HEK293 (cell line): ENCODE measurements around the gene TPM4.
A peak's percentile ranks its signal among the peaks of the same experiment; 100 is the strongest.
"Not testable (repeated sequence)": the region's sequence is repeated elsewhere in the genome, so short reads cannot be mapped to it uniquely, and the experiment has no call there.

ENCODE experiments used
- CTCF ChIA-PET: fragments of 350-600 bp; formaldehyde crosslinking; extraction: SDS; loops from one replicate; lab custom pipeline; 2021; ENCODE audit warnings: antibody characterized with exemption; lab: Yijun Ruan, JAX
- POLR2A ChIA-PET: fragments of 300-600 bp; formaldehyde crosslinking; extraction: SDS; loops from one replicate; lab custom pipeline; 2020; ENCODE audit warnings: antibody characterized with exemption, inconsistent platforms; lab: Yijun Ruan, JAX
- H3K27ac ChIP-seq: fragments of 200-500 bp; sonication (Bioruptor generic); 2 replicates; pipeline ENCODE4 v1.5.1; 2014; ENCODE audit warnings: low read depth, low read length, control low read depth, inconsistent platforms; ENCODE audit errors: extremely low read depth
- H3K36me3 ChIP-seq, 2 experiments: fragments of 200-500 bp in 1 of 2; sonication (Bioruptor generic) in 1 of 2; 1 replicate in 1 of 2; 2 replicates in 1 of 2; pipeline ENCODE4 v1.5.1; 2014 to 2017; ENCODE audit warnings: inconsistent platforms in 2 of 2, low read length in 2 of 2; ENCODE audit not compliant: control insufficient read depth in 2 of 2, insufficient read depth in 1 of 2
- H3K4me1 ChIP-seq: fragments of 200-500 bp; sonication (Bioruptor generic); 2 replicates; pipeline ENCODE4 v1.5.1; 2014; ENCODE audit warnings: mild to moderate bottlenecking, low read length, inconsistent platforms; ENCODE audit not compliant: control insufficient read depth, insufficient read depth
- H3K4me3 ChIP-seq: 2 replicates; pipeline ENCODE4 v1.5.1; 2011; ENCODE audit warnings: low read depth, mild to moderate bottlenecking, control low read depth, low read length, moderate library complexity
- H3K9me3 ChIP-seq: fragments of 200-500 bp; sonication (Bioruptor generic); 2 replicates; pipeline ENCODE4 v1.5.1; 2014; ENCODE audit warnings: low read depth, low read length, inconsistent platforms; ENCODE audit not compliant: control insufficient read depth, insufficient read depth
- FEZF1 ChIP-seq: fragments of 450-650 bp; formaldehyde crosslinking; IDR thresholded peaks from 2 replicates; pipeline ENCODE4 v1.5.1; 2016; ENCODE audit warnings: missing biosample characterization, missing genetic modification characterization
- GLIS2 ChIP-seq: fragments of 450-650 bp; formaldehyde crosslinking; IDR thresholded peaks from 2 replicates; pipeline ENCODE4 v1.5.1; 2016; ENCODE audit warnings: missing biosample characterization, missing genetic modification characterization
- KLF16 ChIP-seq: fragments of 450-650 bp; formaldehyde crosslinking; IDR thresholded peaks from 2 replicates; pipeline ENCODE4 v1.5.1; 2017; ENCODE audit warnings: missing biosample characterization, missing genetic modification characterization
- ZNF10 ChIP-seq: fragments of 450-650 bp; formaldehyde crosslinking; IDR thresholded peaks from 2 replicates; pipeline ENCODE4 v1.5.1; 2017; ENCODE audit warnings: missing biosample characterization, missing genetic modification characterization
- ZNF121 ChIP-seq: fragments of 450-650 bp; formaldehyde crosslinking; IDR thresholded peaks from 2 replicates; pipeline ENCODE4 v1.5.1; 2016; ENCODE audit warnings: missing biosample characterization, missing genetic modification characterization
- ZNF335 ChIP-seq: fragments of 450-650 bp; formaldehyde crosslinking; conservative IDR thresholded peaks from 2 replicates; pipeline ENCODE4 v1.5.1; 2016; ENCODE audit warnings: missing biosample characterization, missing genetic modification characterization
- ZNF596 ChIP-seq: fragments of 450-650 bp; IDR thresholded peaks from 2 replicates; pipeline ENCODE4 v1.5.0; 2018; ENCODE audit warnings: missing biosample characterization, mild to moderate bottlenecking, missing genetic modification characterization, moderate library complexity
- ZNF621 ChIP-seq: fragments of 450-650 bp; formaldehyde crosslinking; IDR thresholded peaks from 2 replicates; pipeline ENCODE4 v1.5.1; 2017; ENCODE audit warnings: missing biosample characterization, missing genetic modification characterization
- ZNF629 ChIP-seq: fragments of 450-650 bp; formaldehyde crosslinking; IDR thresholded peaks from 2 replicates; pipeline ENCODE4 v1.5.1; 2017; ENCODE audit warnings: missing biosample characterization, missing genetic modification characterization
- ZNF658 ChIP-seq: fragments of 450-650 bp; formaldehyde crosslinking; IDR thresholded peaks from 2 replicates; pipeline ENCODE4; 2016; ENCODE audit warnings: missing biosample characterization, missing genetic modification characterization
- ZNF664 ChIP-seq: fragments of 450-650 bp; formaldehyde crosslinking; IDR thresholded peaks from 2 replicates; pipeline ENCODE4 v1.5.1; 2016; ENCODE audit warnings: missing biosample characterization, missing genetic modification characterization
- ZSCAN18 ChIP-seq: fragments of 450-650 bp; formaldehyde crosslinking; IDR thresholded peaks from 2 replicates; pipeline ENCODE4 v1.5.1; 2016; ENCODE audit warnings: missing biosample characterization, missing genetic modification characterization
- TF ChIP-seq, protein P1 (sequence below): fragments of 450-650 bp; formaldehyde crosslinking; IDR thresholded peaks from 2 replicates; pipeline ENCODE4 v1.5.1; 2016; ENCODE audit warnings: missing biosample characterization, missing genetic modification characterization
- TF ChIP-seq, protein P2 (sequence below): fragments of 450-650 bp; formaldehyde crosslinking; IDR thresholded peaks from 2 replicates; pipeline ENCODE4 v1.5.1; 2016; ENCODE audit warnings: missing biosample characterization, missing genetic modification characterization
- TF ChIP-seq, protein P3 (sequence below): fragments of 450-650 bp; formaldehyde crosslinking; IDR thresholded peaks from 2 replicates; pipeline ENCODE4 v1.5.1; 2016; ENCODE audit warnings: missing biosample characterization, missing genetic modification characterization
- TF ChIP-seq, protein P4 (sequence below): fragments of 450-650 bp; formaldehyde crosslinking; IDR thresholded peaks from 2 replicates; pipeline ENCODE4 v1.5.1; 2017; ENCODE audit warnings: missing biosample characterization, missing genetic modification characterization

Gene TPM4

GRCh38 chr19:16098416-16098768 is 22.1 kb downstream of the TPM4 start (continued):
- TF ChIP-seq ZSCAN18 (tag by site-specific recombination) (no peak), ZNF621 (tag by site-specific recombination) (no peak), ZNF629 (tag by site-specific recombination) (no peak), GLIS2 (tag by site-specific recombination) (no peak)

GRCh38 chr19:16098821-16099220 is 22.5 kb downstream of the TPM4 start:
- Histone ChIP-seq H3K4me3 (no peak overlapping the region), H3K4me1 (no peaks in the 10 kb centered on the region), H3K9me3 (no peaks in the 10 kb centered on the region), H3K27ac (no peak overlapping the region), H3K36me3 (peaks cover 52 to 90% of the 10 kb centered on the region in 2 experiments)
- ChIA-PET POLR2A (interaction anchor here (0.6 to 2.2 kb wide), 4 partner anchors 8 to 12 kb away, joined by 3 to 7 read pairs (median 4); no protein-coding TSS in a partner anchor), CTCF (no interaction called here)
- no peak for TF ChIP-seq ZNF10 (tag by site-specific recombination)
- peak; percentile 71; the same call in 1 of the 2 replicates for TF ChIP-seq ZNF664 (tag by site-specific recombination)
- no peak for TF ChIP-seq ZNF658 (tag by site-specific recombination)
- TF ChIP-seq, protein P1, sequence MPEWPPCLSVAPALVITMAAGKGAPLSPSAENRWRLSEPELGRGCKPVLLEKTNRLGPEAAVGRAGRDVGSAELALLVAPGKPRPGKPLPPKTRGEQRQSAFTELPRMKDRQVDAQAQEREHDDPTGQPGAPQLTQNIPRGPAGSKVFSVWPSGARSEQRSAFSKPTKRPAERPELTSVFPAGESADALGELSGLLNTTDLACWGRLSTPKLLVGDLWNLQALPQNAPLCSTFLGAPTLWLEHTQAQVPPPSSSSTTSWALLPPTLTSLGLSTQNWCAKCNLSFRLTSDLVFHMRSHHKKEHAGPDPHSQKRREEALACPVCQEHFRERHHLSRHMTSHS (tag by site-specific recombination): no peak

DNA sequence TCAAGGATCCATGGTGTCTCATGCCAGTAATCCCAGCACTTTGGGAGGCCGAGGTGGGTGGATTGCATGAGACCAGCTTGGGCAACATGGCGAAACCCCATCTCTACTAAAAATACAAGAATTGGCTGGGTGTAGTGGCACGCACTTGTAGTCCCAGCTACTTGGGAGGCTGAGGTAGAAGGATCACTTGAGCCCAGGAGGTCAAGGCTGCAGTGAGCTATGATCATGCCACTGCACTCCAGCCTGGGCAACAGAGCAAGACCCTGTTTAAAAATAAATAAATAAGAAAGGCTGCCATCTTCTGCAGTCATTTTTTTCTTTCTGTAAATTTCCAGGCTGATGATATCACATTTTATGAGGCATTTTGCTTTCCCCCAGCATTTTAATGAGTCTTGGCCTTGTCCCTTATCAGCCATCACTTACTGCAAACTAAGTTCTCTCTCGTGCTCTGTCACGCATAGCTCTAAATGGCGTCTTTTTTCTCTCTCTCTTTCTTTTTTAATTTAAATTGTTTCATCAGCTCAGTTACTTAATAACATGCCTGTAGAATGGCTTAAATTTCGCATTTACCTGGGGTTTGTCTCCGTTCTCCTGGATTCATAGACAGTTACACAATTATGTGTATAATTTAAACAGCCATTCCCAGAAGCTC is 23.1 kb downstream of the TPM4 start:
- Histone ChIP-seq H3K27ac (0 out of 2 replicates have a peak overlapping the region, but pooled peaks have one; percentile 31), H3K36me3 (peaks cover 46 to 86% of the 10 kb centered on the region in 2 experiments)
- TF ChIP-seq, protein P2, sequence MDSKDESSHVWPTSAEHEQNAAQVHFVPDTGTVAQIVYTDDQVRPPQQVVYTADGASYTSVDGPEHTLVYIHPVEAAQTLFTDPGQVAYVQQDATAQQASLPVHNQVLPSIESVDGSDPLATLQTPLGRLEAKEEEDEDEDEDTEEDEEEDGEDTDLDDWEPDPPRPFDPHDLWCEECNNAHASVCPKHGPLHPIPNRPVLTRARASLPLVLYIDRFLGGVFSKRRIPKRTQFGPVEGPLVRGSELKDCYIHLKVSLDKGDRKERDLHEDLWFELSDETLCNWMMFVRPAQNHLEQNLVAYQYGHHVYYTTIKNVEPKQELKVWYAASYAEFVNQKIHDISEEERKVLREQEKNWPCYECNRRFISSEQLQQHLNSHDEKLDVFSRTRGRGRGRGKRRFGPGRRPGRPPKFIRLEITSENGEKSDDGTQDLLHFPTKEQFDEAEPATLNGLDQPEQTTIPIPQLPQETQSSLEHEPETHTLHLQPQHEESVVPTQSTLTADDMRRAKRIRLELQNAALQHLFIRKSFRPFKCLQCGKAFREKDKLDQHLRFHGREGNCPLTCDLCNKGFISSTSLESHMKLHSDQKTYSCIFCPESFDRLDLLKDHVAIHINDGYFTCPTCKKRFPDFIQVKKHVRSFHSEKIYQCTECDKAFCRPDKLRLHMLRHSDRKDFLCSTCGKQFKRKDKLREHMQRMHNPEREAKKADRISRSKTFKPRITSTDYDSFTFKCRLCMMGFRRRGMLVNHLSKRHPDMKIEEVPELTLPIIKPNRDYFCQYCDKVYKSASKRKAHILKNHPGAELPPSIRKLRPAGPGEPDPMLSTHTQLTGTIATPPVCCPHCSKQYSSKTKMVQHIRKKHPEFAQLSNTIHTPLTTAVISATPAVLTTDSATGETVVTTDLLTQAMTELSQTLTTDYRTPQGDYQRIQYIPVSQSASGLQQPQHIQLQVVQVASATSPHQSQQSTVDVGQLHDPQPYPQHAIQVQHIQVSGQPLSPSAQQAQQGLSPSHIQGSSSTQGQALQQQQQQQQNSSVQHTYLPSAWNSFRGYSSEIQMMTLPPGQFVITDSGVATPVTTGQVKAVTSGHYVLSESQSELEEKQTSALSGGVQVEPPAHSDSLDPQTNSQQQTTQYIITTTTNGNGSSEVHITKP (tag by site-specific recombination): peak; percentile 49
- TF ChIP-seq, protein P3, sequence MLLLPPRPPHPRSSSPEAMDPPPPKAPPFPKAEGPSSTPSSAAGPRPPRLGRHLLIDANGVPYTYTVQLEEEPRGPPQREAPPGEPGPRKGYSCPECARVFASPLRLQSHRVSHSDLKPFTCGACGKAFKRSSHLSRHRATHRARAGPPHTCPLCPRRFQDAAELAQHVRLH (tag by site-specific recombination): peak; percentile 66; the same call in 1 of the 2 replicates
- TF ChIP-seq ZNF596 (tag by site-specific recombination): peak; percentile 80
- TF ChIP-seq, protein P4, sequence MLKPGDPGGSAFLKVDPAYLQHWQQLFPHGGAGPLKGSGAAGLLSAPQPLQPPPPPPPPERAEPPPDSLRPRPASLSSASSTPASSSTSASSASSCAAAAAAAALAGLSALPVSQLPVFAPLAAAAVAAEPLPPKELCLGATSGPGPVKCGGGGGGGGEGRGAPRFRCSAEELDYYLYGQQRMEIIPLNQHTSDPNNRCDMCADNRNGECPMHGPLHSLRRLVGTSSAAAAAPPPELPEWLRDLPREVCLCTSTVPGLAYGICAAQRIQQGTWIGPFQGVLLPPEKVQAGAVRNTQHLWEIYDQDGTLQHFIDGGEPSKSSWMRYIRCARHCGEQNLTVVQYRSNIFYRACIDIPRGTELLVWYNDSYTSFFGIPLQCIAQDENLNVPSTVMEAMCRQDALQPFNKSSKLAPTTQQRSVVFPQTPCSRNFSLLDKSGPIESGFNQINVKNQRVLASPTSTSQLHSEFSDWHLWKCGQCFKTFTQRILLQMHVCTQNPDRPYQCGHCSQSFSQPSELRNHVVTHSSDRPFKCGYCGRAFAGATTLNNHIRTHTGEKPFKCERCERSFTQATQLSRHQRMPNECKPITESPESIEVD (tag by site-specific recombination): peak; percentile 52; the same call in 1 of the 2 replicates
- TF ChIP-seq ZNF335 (tag by site-specific recombination): peak; percentile 55
- 0 out of 2 replicates have a peak, but pooled peaks have one; percentile 23 for TF ChIP-seq KLF16 (tag by site-specific recombination)
- TF ChIP-seq ZNF121 (tag by site-specific recombination): peak; percentile 88
- TF ChIP-seq FEZF1 (tag by site-specific recombination): peak; percentile 40; the same call in 1 of the 2 replicates
- H3K4me3 ChIP-seq, H3K9me3 ChIP-seq, H3K4me1 ChIP-seq: not testable (repeated sequence)
- CTCF ChIA-PET: interaction anchor here (0.5 to 1.0 kb wide), 4 partner anchors 16 to 111 kb away, joined by 3 to 6 read pairs (median 4); no protein-coding TSS in a partner anchor
- POLR2A ChIA-PET: interaction anchor here (1.5 to 2.2 kb wide), 2 partner anchors 12 kb away, joined by 3 to 5 read pairs; no protein-coding TSS in a partner anchor
